Measurements from ENCODE around the gene COLQ. TPM values are rescaled to one million over a fixed set of nuclear protein-coding genes. Genes with fewer than 3 reads are reported as not detected.

Gene COLQ
- total RNA-seq, 2 donors from 2014 or later: 1.8 to 5.3 TPM

DNA sequence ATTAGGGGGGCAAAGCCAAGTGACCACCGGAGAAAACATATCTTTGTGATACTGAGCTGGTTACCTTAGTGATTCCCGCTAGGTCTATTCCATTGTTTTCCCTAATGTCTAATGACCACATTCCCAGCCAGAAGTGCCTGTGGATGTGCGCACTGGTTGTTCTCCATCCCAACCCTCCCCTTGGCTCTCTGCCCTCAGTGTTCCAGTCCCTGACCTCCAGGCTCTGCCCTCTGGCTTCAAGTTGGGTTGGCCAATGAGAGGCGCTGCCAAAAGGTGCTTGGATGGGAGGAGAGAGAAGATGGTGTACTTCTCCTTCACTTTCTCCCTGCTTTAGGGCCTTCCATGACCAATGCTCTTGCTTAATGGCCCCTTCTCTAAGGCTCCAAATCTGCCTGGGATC is 2.4 kb downstream of the COLQ start:
- no peak for ATAC-seq
- no peak for TF ChIP-seq POLR2A (IDR thresholded peaks at IDR 0.05)
- TF ChIP-seq, protein P1, sequence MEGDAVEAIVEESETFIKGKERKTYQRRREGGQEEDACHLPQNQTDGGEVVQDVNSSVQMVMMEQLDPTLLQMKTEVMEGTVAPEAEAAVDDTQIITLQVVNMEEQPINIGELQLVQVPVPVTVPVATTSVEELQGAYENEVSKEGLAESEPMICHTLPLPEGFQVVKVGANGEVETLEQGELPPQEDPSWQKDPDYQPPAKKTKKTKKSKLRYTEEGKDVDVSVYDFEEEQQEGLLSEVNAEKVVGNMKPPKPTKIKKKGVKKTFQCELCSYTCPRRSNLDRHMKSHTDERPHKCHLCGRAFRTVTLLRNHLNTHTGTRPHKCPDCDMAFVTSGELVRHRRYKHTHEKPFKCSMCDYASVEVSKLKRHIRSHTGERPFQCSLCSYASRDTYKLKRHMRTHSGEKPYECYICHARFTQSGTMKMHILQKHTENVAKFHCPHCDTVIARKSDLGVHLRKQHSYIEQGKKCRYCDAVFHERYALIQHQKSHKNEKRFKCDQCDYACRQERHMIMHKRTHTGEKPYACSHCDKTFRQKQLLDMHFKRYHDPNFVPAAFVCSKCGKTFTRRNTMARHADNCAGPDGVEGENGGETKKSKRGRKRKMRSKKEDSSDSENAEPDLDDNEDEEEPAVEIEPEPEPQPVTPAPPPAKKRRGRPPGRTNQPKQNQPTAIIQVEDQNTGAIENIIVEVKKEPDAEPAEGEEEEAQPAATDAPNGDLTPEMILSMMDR (IDR thresholded peaks at IDR 0.05): no peak
- no peak overlapping the region for H3K27ac ChIP-seq
- H3K36me3 ChIP-seq (replicated peaks in 1 of 2; ENCODE audit: insufficient read depth in 1 of 2, low read depth in 2 of 2): no peaks in the 10 kb centered on the region
- no peak overlapping the region for H3K4me3 ChIP-seq
- intact Hi-C loops (cut with DNase I): no loop called here
- no peaks in the 10 kb centered on the region for H3K4me1 ChIP-seq
- 87 to 95% methylated on average over 4 of the region's 4 CpGs for WGBS, 2 donors
- H3K9me3 ChIP-seq: no peaks in the 10 kb centered on the region
- DNase-seq: no peak
- H3K27me3 ChIP-seq: no peaks in the 10 kb centered on the region

DNA sequence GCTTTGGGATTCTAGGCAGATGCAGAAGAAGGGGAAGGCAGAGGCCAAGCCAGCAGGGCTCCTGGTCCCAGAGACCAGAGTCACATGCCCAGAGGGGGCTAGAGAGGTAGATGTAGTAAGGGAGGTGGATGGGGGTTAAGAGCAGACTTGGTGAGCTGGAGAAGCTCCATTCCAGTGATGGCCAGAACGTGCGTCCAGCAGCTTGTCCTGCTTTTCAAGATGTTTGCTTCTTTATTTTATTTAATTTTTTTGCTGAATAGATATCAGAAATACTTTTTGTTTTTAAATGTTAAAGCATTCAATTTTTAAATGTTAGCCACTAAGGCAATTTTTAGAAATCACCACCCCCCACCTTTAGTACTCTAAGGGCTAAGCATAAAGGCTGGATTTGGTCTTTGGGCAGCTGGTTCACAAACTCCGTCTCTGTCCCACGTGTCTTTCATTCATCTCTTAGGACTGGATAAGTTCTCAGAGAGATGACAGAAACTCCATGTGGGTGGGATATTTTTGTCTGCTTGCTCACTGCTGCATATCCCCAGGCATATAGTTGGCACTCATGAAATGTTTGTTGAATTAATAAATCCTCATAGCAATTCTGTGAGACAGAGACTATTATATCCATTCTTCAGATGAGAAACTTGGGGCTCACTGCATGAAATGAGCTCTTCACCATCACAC is 6.7 kb downstream of the COLQ start:
- Histone ChIP-seq H3K27me3 (no peaks in the 10 kb centered on the region), H3K4me1 (peaks cover 5% of the 10 kb centered on the region), H3K4me3 (no peak overlapping the region), H3K9me3 (no peaks in the 10 kb centered on the region), H3K27ac (no peak overlapping the region), H3K36me3 (replicated peaks in 1 of 2; ENCODE audit: insufficient read depth in 1 of 2, low read depth in 2 of 2) (no peaks in the 10 kb centered on the region)
- intact Hi-C loops (cut with DNase I): no loop called here
- DNase-seq: no peak
- TF ChIP-seq POLR2A (IDR thresholded peaks at IDR 0.05): no peak
- TF ChIP-seq, protein P1 (IDR thresholded peaks at IDR 0.05): no peak
- no peak for ATAC-seq
- WGBS, 2 donors: 95 to 97% methylated on average over 4 of the region's 4 CpGs

DNA sequence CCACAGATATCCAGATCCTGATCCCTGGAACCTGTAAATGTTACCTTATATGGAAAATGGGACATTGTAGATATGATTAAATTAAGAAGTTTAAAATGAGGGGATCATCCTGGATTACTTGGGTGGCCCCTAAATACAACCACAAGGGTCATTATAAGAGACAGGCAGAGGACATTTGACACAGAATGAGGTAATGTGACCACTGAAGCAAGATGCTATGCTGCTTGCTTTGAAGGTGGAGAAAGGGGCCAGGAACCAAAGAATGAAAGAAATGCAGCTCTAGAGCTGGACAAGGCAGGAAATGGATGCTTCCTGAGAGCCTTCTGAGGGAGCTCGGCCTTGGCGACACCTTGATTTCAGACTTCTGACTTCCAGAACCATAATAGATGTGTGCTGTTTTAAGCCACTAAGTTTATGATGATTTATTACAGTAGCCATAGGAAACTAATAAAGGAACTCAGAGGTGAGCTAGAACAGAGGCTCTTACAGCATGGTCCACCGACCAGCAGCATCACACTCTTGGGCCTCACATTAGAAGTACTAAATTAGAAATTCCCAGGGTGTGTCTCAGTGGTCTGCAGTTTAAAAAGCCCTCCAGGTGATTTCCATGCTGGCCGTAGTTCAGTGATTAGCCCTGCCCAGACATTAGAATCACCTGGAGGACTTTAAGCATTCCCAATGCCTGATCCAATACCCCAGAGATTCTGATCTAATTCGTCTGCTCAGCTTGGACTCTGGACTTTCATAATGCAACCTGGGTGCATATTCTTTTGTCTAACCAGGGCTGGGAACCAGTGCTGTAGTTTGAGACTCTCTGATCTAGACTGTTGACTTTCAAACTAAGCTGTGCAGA is 7.5 kb downstream of the COLQ start:
- H3K4me1 ChIP-seq: peaks cover 5% of the 10 kb centered on the region
- DNase-seq: no peak
- no peak overlapping the region for H3K27ac ChIP-seq
- no peaks in the 10 kb centered on the region for H3K36me3 ChIP-seq (replicated peaks in 1 of 2; ENCODE audit: insufficient read depth in 1 of 2, low read depth in 2 of 2)
- H3K9me3 ChIP-seq: no peaks in the 10 kb centered on the region
- intact Hi-C loops (cut with DNase I): no loop called here
- no peak for ATAC-seq
- no peaks in the 10 kb centered on the region for H3K27me3 ChIP-seq
- no peak for TF ChIP-seq POLR2A (IDR thresholded peaks at IDR 0.05)
- TF ChIP-seq, protein P1 (IDR thresholded peaks at IDR 0.05): no peak
- H3K4me3 ChIP-seq: no peak overlapping the region
- WGBS, 2 donors: 64 to 67% methylated on average over 3 to 5 of the region's 5 CpGs

DNA sequence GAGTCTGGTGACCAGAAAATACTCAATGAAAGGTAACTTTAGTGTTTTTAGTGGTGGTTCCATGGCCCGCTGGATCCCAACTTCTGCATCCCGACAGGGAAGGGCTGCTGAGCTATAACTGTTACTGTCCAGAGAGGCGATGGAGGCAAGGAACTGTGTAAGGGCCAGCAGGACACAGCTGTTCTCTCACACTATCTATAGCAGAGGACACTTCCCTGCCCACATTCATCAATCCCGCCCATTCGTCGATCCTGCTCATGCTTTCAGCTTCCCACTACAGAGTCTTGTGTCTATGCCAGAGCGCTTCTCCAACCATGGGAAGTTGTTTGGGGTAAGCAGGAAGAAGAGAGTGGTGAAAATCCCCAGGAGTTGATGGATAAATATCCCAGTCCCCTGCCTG is 8.4 kb downstream of the COLQ start:
- Histone ChIP-seq H3K4me1 (peaks cover 5% of the 10 kb centered on the region), H3K4me3 (no peak overlapping the region), H3K36me3 (replicated peaks in 1 of 2; ENCODE audit: insufficient read depth in 1 of 2, low read depth in 2 of 2) (no peaks in the 10 kb centered on the region), H3K9me3 (no peaks in the 10 kb centered on the region), H3K27ac (no peak overlapping the region), H3K27me3 (no peaks in the 10 kb centered on the region)
- WGBS, 2 donors: 90 to 93% methylated on average over 7 of the region's 7 CpGs
- intact Hi-C loops (cut with DNase I): no loop called here
- TF ChIP-seq, protein P1 (IDR thresholded peaks at IDR 0.05): no peak
- no peak for TF ChIP-seq POLR2A (IDR thresholded peaks at IDR 0.05)
- ATAC-seq (no peak), DNase-seq (no peak)

All from body of pancreas (tissue), 4 donors.